ENCODE data around the gene FHOD3. TPM values are rescaled to one million over a fixed set of nuclear protein-coding genes. Genes with fewer than 3 reads are reported as not detected.

Gene FHOD3
- total RNA-seq, 1 donor from 2014 or later, result 5.9 TPM

DNA sequence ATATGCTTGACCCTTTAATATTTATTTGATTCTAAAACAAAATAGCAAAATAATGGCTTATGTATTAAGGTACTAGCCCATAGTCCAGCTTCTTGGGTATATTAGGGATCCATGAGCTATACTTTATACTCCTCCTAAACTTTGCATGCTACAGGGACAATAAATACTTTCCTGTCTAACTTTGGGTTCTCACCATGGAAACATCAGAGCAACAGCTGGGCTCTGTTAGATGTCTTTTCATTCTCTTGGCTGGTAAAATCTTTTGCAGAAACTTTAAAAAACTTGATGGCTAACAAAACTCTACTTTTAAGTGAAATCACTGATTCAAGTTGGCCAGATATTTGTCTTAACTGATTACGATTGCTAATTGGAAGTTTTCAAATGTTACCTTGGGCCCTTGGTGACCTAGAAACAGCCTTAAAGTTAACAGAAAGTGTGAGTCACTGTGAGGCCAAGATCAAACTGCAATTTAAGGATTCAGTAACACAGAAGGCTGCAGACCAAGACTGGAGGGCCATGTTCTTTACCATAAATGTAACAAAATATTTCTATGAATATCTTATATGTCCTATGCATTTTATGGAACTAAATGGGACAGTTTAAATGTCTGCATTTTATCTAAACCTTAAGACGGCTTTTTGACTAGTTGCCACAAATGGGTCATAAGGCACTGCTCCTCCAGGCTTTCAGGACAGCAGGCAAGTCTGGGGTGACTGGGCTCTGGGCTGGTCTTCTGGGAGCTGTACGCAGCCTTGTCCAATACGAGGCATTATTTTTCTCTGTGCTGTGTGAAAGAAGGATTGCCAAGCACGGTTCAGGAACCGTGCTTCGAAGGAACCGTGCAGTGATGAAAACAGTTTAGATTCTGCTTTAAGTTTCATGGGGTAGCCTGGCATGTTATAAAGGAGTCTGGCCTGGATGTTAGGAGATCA lies 342.8 kb downstream of the FHOD3 start:
- H3K9me3 ChIP-seq (ENCODE audit: insufficient read depth, low read depth, low read length), result no peaks in the 10 kb centered on the region
- H3K27ac Mint-ChIP-seq (ENCODE audit: unreplicated experiment), result no peak overlapping the region
- FAIRE-seq, result no peak
- no peaks in the 10 kb centered on the region for H3K36me3 ChIP-seq (ENCODE audit: insufficient read depth, low read length)
- H3K27ac ChIP-seq (ENCODE audit: low read depth, low read length), result no peak overlapping the region
- no peaks in the 10 kb centered on the region for H3K27me3 Mint-ChIP-seq (ENCODE audit: low read depth, unreplicated experiment)
- H2AFZ ChIP-seq (ENCODE audit: low read depth, low read length), result no peak overlapping the region
- no peak for DNase-seq (ENCODE audit: low read depth)
- no peaks in the 10 kb centered on the region for H3K79me2 ChIP-seq (ENCODE audit: insufficient read depth, low read length)
- no peak overlapping the region for H3K4me3 Mint-ChIP-seq (ENCODE audit: unreplicated experiment)
- TF ChIP-seq, protein P1, sequence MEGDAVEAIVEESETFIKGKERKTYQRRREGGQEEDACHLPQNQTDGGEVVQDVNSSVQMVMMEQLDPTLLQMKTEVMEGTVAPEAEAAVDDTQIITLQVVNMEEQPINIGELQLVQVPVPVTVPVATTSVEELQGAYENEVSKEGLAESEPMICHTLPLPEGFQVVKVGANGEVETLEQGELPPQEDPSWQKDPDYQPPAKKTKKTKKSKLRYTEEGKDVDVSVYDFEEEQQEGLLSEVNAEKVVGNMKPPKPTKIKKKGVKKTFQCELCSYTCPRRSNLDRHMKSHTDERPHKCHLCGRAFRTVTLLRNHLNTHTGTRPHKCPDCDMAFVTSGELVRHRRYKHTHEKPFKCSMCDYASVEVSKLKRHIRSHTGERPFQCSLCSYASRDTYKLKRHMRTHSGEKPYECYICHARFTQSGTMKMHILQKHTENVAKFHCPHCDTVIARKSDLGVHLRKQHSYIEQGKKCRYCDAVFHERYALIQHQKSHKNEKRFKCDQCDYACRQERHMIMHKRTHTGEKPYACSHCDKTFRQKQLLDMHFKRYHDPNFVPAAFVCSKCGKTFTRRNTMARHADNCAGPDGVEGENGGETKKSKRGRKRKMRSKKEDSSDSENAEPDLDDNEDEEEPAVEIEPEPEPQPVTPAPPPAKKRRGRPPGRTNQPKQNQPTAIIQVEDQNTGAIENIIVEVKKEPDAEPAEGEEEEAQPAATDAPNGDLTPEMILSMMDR (IDR thresholded peaks at IDR 0.05; ENCODE audit: insufficient read depth, low read depth, low read length), result no peak
- TF ChIP-seq EZH2 (IDR thresholded peaks at IDR 0.05; ENCODE audit: insufficient read depth, low read length), result no peak
- H3K4me1 Mint-ChIP-seq (ENCODE audit: low read depth, unreplicated experiment), result peaks cover 12% of the 10 kb centered on the region
- no peaks in the 10 kb centered on the region for H3K27me3 ChIP-seq (ENCODE audit: insufficient read depth, low read length)
- H3K4me2 ChIP-seq (ENCODE audit: low read length), result no peak overlapping the region
- no peaks in the 10 kb centered on the region for H3K4me1 ChIP-seq (ENCODE audit: insufficient read depth, low read length)
- no peaks in the 10 kb centered on the region for H3K36me3 Mint-ChIP-seq (ENCODE audit: low read depth, unreplicated experiment)
- H3K9ac ChIP-seq (ENCODE audit: low read length), result no peak overlapping the region
- no peaks in the 10 kb centered on the region for H4K20me1 ChIP-seq (ENCODE audit: insufficient read depth, low read length)
- H3K9me3 Mint-ChIP-seq (ENCODE audit: unreplicated experiment), result no peaks in the 10 kb centered on the region
- no peak overlapping the region for H3K4me3 ChIP-seq (ENCODE audit: insufficient read depth, low read depth, low read length)

DNA sequence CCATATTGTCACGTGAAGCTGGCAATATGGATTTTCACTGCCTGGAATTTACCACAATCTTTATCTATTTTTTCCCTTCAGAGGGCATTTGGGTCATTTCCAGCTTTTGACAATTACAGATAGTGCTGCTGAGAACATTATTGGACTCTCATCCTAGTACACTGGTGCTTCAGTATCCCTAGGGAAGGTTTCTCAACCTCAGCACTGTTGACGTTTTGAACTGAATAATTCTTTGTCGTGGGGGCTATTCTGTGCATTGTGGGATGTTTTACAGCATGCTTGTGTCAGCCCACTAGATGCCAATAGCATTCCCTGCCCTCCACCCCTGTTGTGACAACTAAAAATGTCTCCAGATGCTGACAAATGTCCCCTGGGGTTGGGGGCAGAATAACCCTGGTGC lies 345.5 kb downstream of the FHOD3 start:
- Histone ChIP-seq H3K4me1 (ENCODE audit: insufficient read depth, low read length) (no peaks in the 10 kb centered on the region), H3K4me3 (ENCODE audit: insufficient read depth, low read depth, low read length) (no peak overlapping the region), H3K27me3 (ENCODE audit: insufficient read depth, low read length) (no peaks in the 10 kb centered on the region), H4K20me1 (ENCODE audit: insufficient read depth, low read length) (no peaks in the 10 kb centered on the region), H3K4me2 (ENCODE audit: low read length) (no peak overlapping the region), H3K9me3 (ENCODE audit: insufficient read depth, low read depth, low read length) (no peaks in the 10 kb centered on the region), H3K36me3 (ENCODE audit: insufficient read depth, low read length) (no peaks in the 10 kb centered on the region), H2AFZ (ENCODE audit: low read depth, low read length) (no peak overlapping the region), H3K9ac (ENCODE audit: low read length) (no peak overlapping the region), H3K27ac (ENCODE audit: low read depth, low read length) (no peak overlapping the region), H3K79me2 (ENCODE audit: insufficient read depth, low read length) (no peaks in the 10 kb centered on the region)
- H3K9me3 Mint-ChIP-seq (ENCODE audit: unreplicated experiment), result peaks cover 2% of the 10 kb centered on the region
- FAIRE-seq (no peak), DNase-seq (ENCODE audit: low read depth) (no peak)
- H3K36me3 Mint-ChIP-seq (ENCODE audit: low read depth, unreplicated experiment), result no peaks in the 10 kb centered on the region
- peaks cover 2% of the 10 kb centered on the region for H3K27me3 Mint-ChIP-seq (ENCODE audit: low read depth, unreplicated experiment)
- TF ChIP-seq, protein P1 (IDR thresholded peaks at IDR 0.05; ENCODE audit: insufficient read depth, low read depth, low read length), result no peak
- TF ChIP-seq EZH2 (IDR thresholded peaks at IDR 0.05; ENCODE audit: insufficient read depth, low read length), result no peak
- H3K4me3 Mint-ChIP-seq (ENCODE audit: unreplicated experiment), result no peak overlapping the region
- H3K27ac Mint-ChIP-seq (ENCODE audit: unreplicated experiment), result no peak overlapping the region
- peaks cover 9% of the 10 kb centered on the region for H3K4me1 Mint-ChIP-seq (ENCODE audit: low read depth, unreplicated experiment)

GRCh38 chr18:36648803-36649202 lies 351.3 kb downstream of the FHOD3 start:
- no peaks in the 10 kb centered on the region for H3K9me3 ChIP-seq (ENCODE audit: insufficient read depth, low read depth, low read length)
- Mint-ChIP-seq H3K4me3 (ENCODE audit: unreplicated experiment) (no peak overlapping the region), H3K4me1 (ENCODE audit: low read depth, unreplicated experiment) (no peaks in the 10 kb centered on the region), H3K27me3 (ENCODE audit: low read depth, unreplicated experiment) (peaks cover 7% of the 10 kb centered on the region), H3K36me3 (ENCODE audit: low read depth, unreplicated experiment) (no peaks in the 10 kb centered on the region), H3K9me3 (ENCODE audit: unreplicated experiment) (peaks cover 2% of the 10 kb centered on the region), H3K27ac (ENCODE audit: unreplicated experiment) (no peak overlapping the region)
- no peaks in the 10 kb centered on the region for H3K79me2 ChIP-seq (ENCODE audit: insufficient read depth, low read length)
- H3K4me1 ChIP-seq (ENCODE audit: insufficient read depth, low read length), result no peaks in the 10 kb centered on the region
- no peak overlapping the region for H3K4me2 ChIP-seq (ENCODE audit: low read length)
- DNase-seq (ENCODE audit: low read depth) (no peak), FAIRE-seq (no peak)
- no peak overlapping the region for H2AFZ ChIP-seq (ENCODE audit: low read depth, low read length)
- H4K20me1 ChIP-seq (ENCODE audit: insufficient read depth, low read length), result no peaks in the 10 kb centered on the region
- H3K27me3 ChIP-seq (ENCODE audit: insufficient read depth, low read length), result no peaks in the 10 kb centered on the region
- H3K9ac ChIP-seq (ENCODE audit: low read length), result no peak overlapping the region
- H3K27ac ChIP-seq (ENCODE audit: low read depth, low read length), result no peak overlapping the region
- TF ChIP-seq EZH2 (IDR thresholded peaks at IDR 0.05; ENCODE audit: insufficient read depth, low read length), result no peak
- TF ChIP-seq, protein P1 (IDR thresholded peaks at IDR 0.05; ENCODE audit: insufficient read depth, low read depth, low read length), result no peak
- no peaks in the 10 kb centered on the region for H3K36me3 ChIP-seq (ENCODE audit: insufficient read depth, low read length)
- H3K4me3 ChIP-seq (ENCODE audit: insufficient read depth, low read depth, low read length), result no peak overlapping the region
